ENCODE data around the gene GRIK3. TPM values are rescaled to one million over a fixed set of nuclear protein-coding genes. Genes with fewer than 3 reads are reported as not detected.

The GRIK3 gene
- total and polyA plus RNA-seq, 2 donors (not counting 1 experiment from before 2014, with no cell fraction given), result not detected

DNA sequence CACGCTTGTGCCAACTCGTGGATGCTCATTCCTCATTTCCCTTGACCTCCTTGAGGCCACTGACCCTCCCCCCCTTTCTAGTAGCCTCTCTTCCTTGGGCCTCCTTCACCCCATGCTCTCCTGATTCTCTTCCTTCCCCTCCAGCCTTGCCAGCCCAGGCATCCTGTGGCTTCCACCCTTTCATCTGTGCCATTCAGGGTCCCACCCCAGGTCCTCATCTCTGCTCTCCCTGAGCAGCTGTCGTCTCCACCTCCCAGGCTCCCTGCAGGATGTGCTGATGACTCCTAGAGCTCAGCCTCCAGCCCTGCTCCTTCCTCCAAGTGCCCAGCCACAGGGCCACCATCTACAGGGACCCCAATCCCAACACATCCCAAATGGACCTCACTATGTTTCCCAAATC is 197.4 kb downstream of the GRIK3 start:
- Histone ChIP-seq H3K27me3 (ENCODE audit: control insufficient read depth, insufficient read depth, low read length) (no peaks in the 10 kb centered on the region), H3K4me1 (ENCODE audit: control insufficient read depth, extremely low read depth, insufficient read depth, low read length) (no peaks in the 10 kb centered on the region), H3K9me3 (ENCODE audit: control insufficient read depth, insufficient read depth, low read depth, low read length) (no peaks in the 10 kb centered on the region), H3K36me3 (ENCODE audit: control insufficient read depth, insufficient read depth, low read length) (no peaks in the 10 kb centered on the region), H2AFZ (ENCODE audit: low read length) (no peak overlapping the region), H4K20me1 (ENCODE audit: control insufficient read depth, extremely low read depth, insufficient read depth, low read length) (no peaks in the 10 kb centered on the region), H3K9ac (ENCODE audit: insufficient read depth, low read length) (no peak overlapping the region), H3K27ac (ENCODE audit: insufficient read depth, low read length) (no peak overlapping the region), H3K4me2 (ENCODE audit: extremely low read depth, insufficient read depth, low read length) (no peak overlapping the region), H3K79me2 (ENCODE audit: control insufficient read depth, insufficient read depth, low read length) (no peaks in the 10 kb centered on the region), H3K4me3 (replicated peaks in 1 of 4; ENCODE audit: control extremely low read depth in 1 of 4, insufficient read depth in 1 of 4, low read depth in 3 of 4, low read length in 4 of 4) (no peak overlapping the region)
- TF ChIP-seq, protein P1, sequence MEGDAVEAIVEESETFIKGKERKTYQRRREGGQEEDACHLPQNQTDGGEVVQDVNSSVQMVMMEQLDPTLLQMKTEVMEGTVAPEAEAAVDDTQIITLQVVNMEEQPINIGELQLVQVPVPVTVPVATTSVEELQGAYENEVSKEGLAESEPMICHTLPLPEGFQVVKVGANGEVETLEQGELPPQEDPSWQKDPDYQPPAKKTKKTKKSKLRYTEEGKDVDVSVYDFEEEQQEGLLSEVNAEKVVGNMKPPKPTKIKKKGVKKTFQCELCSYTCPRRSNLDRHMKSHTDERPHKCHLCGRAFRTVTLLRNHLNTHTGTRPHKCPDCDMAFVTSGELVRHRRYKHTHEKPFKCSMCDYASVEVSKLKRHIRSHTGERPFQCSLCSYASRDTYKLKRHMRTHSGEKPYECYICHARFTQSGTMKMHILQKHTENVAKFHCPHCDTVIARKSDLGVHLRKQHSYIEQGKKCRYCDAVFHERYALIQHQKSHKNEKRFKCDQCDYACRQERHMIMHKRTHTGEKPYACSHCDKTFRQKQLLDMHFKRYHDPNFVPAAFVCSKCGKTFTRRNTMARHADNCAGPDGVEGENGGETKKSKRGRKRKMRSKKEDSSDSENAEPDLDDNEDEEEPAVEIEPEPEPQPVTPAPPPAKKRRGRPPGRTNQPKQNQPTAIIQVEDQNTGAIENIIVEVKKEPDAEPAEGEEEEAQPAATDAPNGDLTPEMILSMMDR (conservative IDR thresholded peaks at IDR 0.05 in 1 of 2, IDR thresholded peaks at IDR 0.05 in 1 of 2; ENCODE audit: low read depth in 1 of 2, low read length in 2 of 2), result no peak
- TF ChIP-seq EZH2 (IDR thresholded peaks at IDR 0.05; ENCODE audit: low read length, missing control alignments), result no peak
- no peak for DNase-seq (ENCODE audit: low read depth in 2 of 2)

DNA sequence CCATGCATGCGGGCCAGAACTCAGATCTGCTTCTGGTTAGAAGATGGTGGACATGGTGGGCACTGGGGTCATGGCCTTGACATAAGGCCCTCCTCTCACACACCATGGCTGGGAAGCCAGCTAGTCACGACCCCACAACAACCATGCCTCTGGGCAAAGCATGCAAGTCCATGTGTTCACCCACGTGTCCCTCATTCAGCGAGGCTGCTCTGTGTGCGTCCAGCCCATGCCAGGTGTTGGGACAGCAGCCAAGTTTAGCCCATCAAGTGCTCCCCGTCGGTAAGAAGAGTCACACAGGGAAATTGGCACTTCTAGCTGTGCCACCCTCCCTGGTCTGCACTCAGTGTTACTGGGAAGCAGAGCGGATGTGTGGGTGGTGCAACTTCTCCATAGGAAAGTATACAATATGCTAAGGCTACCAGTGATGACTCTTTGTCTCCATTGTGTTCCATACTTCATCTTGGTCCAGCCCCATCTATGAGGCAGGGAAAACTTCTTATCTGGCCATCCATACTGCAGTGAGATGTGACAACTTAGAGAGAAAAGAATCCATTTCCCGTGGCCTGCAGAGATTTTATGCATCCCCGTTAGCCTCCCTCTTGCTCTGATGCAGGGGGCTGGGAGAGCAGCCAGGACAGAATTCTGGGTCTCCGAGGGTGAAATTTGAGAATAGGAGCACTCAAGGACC is 198.0 kb downstream of the GRIK3 start:
- no peaks in the 10 kb centered on the region for H4K20me1 ChIP-seq (ENCODE audit: control insufficient read depth, extremely low read depth, insufficient read depth, low read length)
- H3K27ac ChIP-seq (ENCODE audit: insufficient read depth, low read length), result no peak overlapping the region
- no peaks in the 10 kb centered on the region for H3K9me3 ChIP-seq (ENCODE audit: control insufficient read depth, insufficient read depth, low read depth, low read length)
- no peaks in the 10 kb centered on the region for H3K36me3 ChIP-seq (ENCODE audit: control insufficient read depth, insufficient read depth, low read length)
- no peak overlapping the region for H3K9ac ChIP-seq (ENCODE audit: insufficient read depth, low read length)
- no peaks in the 10 kb centered on the region for H3K27me3 ChIP-seq (ENCODE audit: control insufficient read depth, insufficient read depth, low read length)
- no peaks in the 10 kb centered on the region for H3K4me1 ChIP-seq (ENCODE audit: control insufficient read depth, extremely low read depth, insufficient read depth, low read length)
- H3K4me2 ChIP-seq (ENCODE audit: extremely low read depth, insufficient read depth, low read length), result no peak overlapping the region
- TF ChIP-seq, protein P1 (conservative IDR thresholded peaks at IDR 0.05 in 1 of 2, IDR thresholded peaks at IDR 0.05 in 1 of 2; ENCODE audit: low read depth in 1 of 2, low read length in 2 of 2), result no peak
- no peak for TF ChIP-seq EZH2 (IDR thresholded peaks at IDR 0.05; ENCODE audit: low read length, missing control alignments)
- no peak overlapping the region for H2AFZ ChIP-seq (ENCODE audit: low read length)
- H3K4me3 ChIP-seq (replicated peaks in 1 of 4; ENCODE audit: control extremely low read depth in 1 of 4, insufficient read depth in 1 of 4, low read depth in 3 of 4, low read length in 4 of 4), result no peak overlapping the region
- no peak for DNase-seq (ENCODE audit: low read depth in 2 of 2)
- H3K79me2 ChIP-seq (ENCODE audit: control insufficient read depth, insufficient read depth, low read length), result no peaks in the 10 kb centered on the region

DNA sequence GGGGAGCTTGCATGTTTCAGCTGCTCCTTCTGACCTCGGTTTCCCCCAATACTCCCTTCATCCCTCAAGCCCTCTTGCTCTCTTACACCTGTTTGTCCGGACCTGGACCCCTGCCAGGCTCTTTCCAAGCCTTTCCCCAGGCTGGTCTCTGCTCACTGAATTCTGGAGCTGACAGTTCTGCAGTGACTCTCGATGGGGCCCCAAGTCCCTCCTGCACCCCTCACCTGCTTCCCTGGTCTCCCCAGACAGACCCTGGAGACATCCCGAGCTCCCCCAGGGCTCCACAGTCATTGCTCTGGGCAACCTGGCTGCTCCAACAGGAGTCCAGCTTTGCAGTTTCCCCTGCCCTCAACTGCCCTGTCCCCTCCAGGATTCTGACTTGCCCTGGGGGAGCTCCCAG is 198.6 kb downstream of the GRIK3 start:
- H2AFZ ChIP-seq (ENCODE audit: low read length), result no peak overlapping the region
- H3K4me3 ChIP-seq (replicated peaks in 1 of 4; ENCODE audit: control extremely low read depth in 1 of 4, insufficient read depth in 1 of 4, low read depth in 3 of 4, low read length in 4 of 4), result no peak overlapping the region
- no peaks in the 10 kb centered on the region for H3K36me3 ChIP-seq (ENCODE audit: control insufficient read depth, insufficient read depth, low read length)
- H4K20me1 ChIP-seq (ENCODE audit: control insufficient read depth, extremely low read depth, insufficient read depth, low read length), result no peaks in the 10 kb centered on the region
- H3K27ac ChIP-seq (ENCODE audit: insufficient read depth, low read length), result no peak overlapping the region
- no peak overlapping the region for H3K9ac ChIP-seq (ENCODE audit: insufficient read depth, low read length)
- H3K27me3 ChIP-seq (ENCODE audit: control insufficient read depth, insufficient read depth, low read length), result no peaks in the 10 kb centered on the region
- no peaks in the 10 kb centered on the region for H3K9me3 ChIP-seq (ENCODE audit: control insufficient read depth, insufficient read depth, low read depth, low read length)
- TF ChIP-seq, protein P1 (conservative IDR thresholded peaks at IDR 0.05 in 1 of 2, IDR thresholded peaks at IDR 0.05 in 1 of 2; ENCODE audit: low read depth in 1 of 2, low read length in 2 of 2), result no peak
- TF ChIP-seq EZH2 (IDR thresholded peaks at IDR 0.05; ENCODE audit: low read length, missing control alignments), result no peak
- no peak overlapping the region for H3K4me2 ChIP-seq (ENCODE audit: extremely low read depth, insufficient read depth, low read length)
- H3K4me1 ChIP-seq (ENCODE audit: control insufficient read depth, extremely low read depth, insufficient read depth, low read length), result no peaks in the 10 kb centered on the region
- H3K79me2 ChIP-seq (ENCODE audit: control insufficient read depth, insufficient read depth, low read length), result no peaks in the 10 kb centered on the region
- DNase-seq (ENCODE audit: low read depth in 2 of 2), result no peak

Data from fibroblast of lung (primary cell).